ENCODE measurements around the gene ZNF507. TPM values are rescaled to one million over a fixed set of nuclear protein-coding genes. Genes with fewer than 3 reads are reported as not detected.

The ZNF507 gene
- total and polyA plus RNA-seq, 2 of the 8 experiments (the other 6 are each of a cell fraction or from before 2014, with no cell fraction given), result 8.6 to 28.8 TPM

DNA sequence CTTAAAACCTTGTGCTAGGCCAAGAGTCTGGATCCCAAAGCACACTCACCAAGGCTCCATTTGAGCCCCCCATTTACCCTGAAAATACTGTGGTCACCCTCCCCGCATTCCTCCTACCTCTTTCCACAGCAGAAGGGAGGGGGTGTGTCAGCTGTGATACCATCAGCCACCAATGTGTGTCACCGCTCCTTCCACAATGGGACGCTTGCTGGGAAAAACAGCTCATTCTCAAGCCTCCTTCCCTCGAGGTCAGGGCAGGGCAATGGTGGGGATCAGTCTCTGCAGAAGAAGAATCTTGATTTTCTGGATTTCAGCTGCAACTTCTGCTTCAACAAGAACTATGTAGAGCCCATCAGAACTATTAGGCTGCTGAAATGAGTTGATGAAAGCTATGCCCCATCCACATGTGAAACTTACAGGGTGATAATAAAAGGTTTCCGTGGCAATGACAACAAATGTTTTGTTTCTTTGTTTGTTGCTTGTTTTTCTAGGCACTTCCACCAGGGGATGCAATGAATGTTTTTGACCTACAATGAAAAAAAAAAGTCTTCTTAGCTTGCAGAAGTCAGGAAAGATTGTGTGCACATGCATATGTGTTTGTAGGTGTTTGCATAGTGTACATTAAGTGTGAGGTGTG is 26.4 kb upstream of the ZNF507 start:
- Histone ChIP-seq H3K4ac (replicated peaks; ENCODE audit: insufficient read length, low read depth, low read length) (no peak overlapping the region), H3K79me2 (ENCODE audit: control insufficient read depth in 1 of 2, insufficient read depth in 2 of 2, low read length in 2 of 2) (no peaks in the 10 kb centered on the region), H3K27me3 (replicated peaks in 1 of 4; ENCODE audit: control insufficient read depth in 3 of 4, extremely low read depth in 1 of 4, insufficient read depth in 3 of 4, low read length in 3 of 4) (no peaks in the 10 kb centered on the region), H4K5ac (ENCODE audit: insufficient read length, low read depth, low read length) (no peak overlapping the region), H3K4me1 (replicated peaks in 1 of 4; ENCODE audit: control insufficient read depth in 3 of 4, insufficient read depth in 4 of 4, low read length in 3 of 4) (peaks cover 0 to 3% (median 0%) of the 10 kb centered on the region in 4 experiments; a peak in 1 of 7 replicates), H2AK5ac (ENCODE audit: low read depth, low read length) (no peak overlapping the region), H2BK120ac (replicated peaks; ENCODE audit: low read depth, low read length) (no peak overlapping the region), H2BK12ac (ENCODE audit: low read depth, low read length) (peak overlapping the region; percentile 55; the same call in 1 of the 2 replicates), H4K8ac (ENCODE audit: extremely low read depth, insufficient read depth, low read length) (no peak overlapping the region), H2AFZ (ENCODE audit: low read length) (peak overlapping the region; percentile 92), H3K36me3 (ENCODE audit: control insufficient read depth in 2 of 4, insufficient read depth in 4 of 4, low read length in 3 of 4) (no peaks in the 10 kb centered on the region), H3K4me3 (ENCODE audit: extremely low read depth in 1 of 4, insufficient read depth in 2 of 4, low read depth in 3 of 4, low read length in 4 of 4) (no peak overlapping the region), H2BK5ac (ENCODE audit: low read depth, low read length) (no peak overlapping the region; the same call in 1 of the 2 replicates), H2BK15ac (ENCODE audit: low read length) (no peak overlapping the region), H3K9me3 (ENCODE audit: insufficient read depth in 2 of 2, low read depth in 1 of 2, low read length in 1 of 2) (no peaks in the 10 kb centered on the region), H3K4me2 (ENCODE audit: insufficient read depth in 1 of 2, low read depth in 2 of 2, low read length in 2 of 2) (peak overlapping the region in 1 of 2 experiments; percentile 31; a peak in 1 of 4 replicates), H3K9ac (replicated peaks in 1 of 4; ENCODE audit: extremely low read depth in 1 of 4, low read depth in 3 of 4, low read length in 3 of 4) (peak overlapping the region in 2 of 4 experiments; percentile 1 to 49; a peak in 2 of 7 replicates), H3K56ac (replicated peaks; ENCODE audit: insufficient read length, low read depth, low read length) (no peak overlapping the region), H4K20me1 (replicated peaks in 1 of 2; ENCODE audit: control insufficient read depth in 1 of 2, insufficient read depth in 2 of 2, low read length in 2 of 2) (no peaks in the 10 kb centered on the region), H3K27ac (ENCODE audit: low read depth, low read length) (peak overlapping the region; percentile 66; the same call in 1 of the 2 replicates), H3K23me2 (ENCODE audit: low read depth, low read length) (no peaks in the 10 kb centered on the region), H3K14ac (ENCODE audit: insufficient read length) (no peak overlapping the region), H3K23ac (ENCODE audit: insufficient read length) (no peak overlapping the region), H3K18ac (ENCODE audit: extremely low read depth, low read length) (no peak overlapping the region; the same call in 1 of the 2 replicates), H3K79me1 (ENCODE audit: low read depth, low read length) (no peaks in the 10 kb centered on the region), H4K91ac (replicated peaks; ENCODE audit: insufficient read length, low read length) (no peak overlapping the region), H2BK20ac (ENCODE audit: low read length) (no peak overlapping the region)
- WGBS, 2 experiments (ENCODE audit: extremely low coverage in 1 of 2, insufficient coverage in 1 of 2, insufficient read length in 1 of 2, insufficient replicate concordance in 2 of 2, low coverage in 1 of 2, low lambda C conversion rate in 2 of 2, missing lambda C conversion rate in 1 of 2), result 38% methylated on average over 5 of the region's 5 CpGs; no CpG with 5 or more reads in 1 of the 2 experiments
- ChIA-PET POLR2A (ENCODE audit: partially characterized antibody) (interaction anchor here (0.6 to 3.0 kb wide), 3 partner anchors 11 to 26 kb away, joined by 4 to 9 read pairs (median 4); partner anchors contain the start of gene ZNF507), CTCF (ENCODE audit: partially characterized antibody) (interaction anchor here (0.6 to 3.6 kb wide), 25 partner anchors 8 to 452 kb away, joined by 3 to 29 read pairs (median 5); no protein-coding TSS in a partner anchor)
- peak; percentile 91 for FAIRE-seq
- peak in 1 of 2 experiments; percentile 73 for DNase-seq (ENCODE audit: low read depth in 1 of 2, low spot score in 2 of 2)
- TF ChIP-seq RNF2 (IDR thresholded peaks at IDR 0.05; ENCODE audit: borderline replicate concordance, low read depth, low read length, missing control alignments, poor library complexity, severe bottlenecking), result no peak
- TF ChIP-seq JUN (IDR thresholded peaks at IDR 0.05; ENCODE audit: low read depth, low read length), result no peak
- TF ChIP-seq, protein P1, sequence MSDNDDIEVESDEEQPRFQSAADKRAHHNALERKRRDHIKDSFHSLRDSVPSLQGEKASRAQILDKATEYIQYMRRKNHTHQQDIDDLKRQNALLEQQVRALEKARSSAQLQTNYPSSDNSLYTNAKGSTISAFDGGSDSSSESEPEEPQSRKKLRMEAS (IDR thresholded peaks at IDR 0.05), result peak; percentile 63
- TF ChIP-seq, protein P2, sequence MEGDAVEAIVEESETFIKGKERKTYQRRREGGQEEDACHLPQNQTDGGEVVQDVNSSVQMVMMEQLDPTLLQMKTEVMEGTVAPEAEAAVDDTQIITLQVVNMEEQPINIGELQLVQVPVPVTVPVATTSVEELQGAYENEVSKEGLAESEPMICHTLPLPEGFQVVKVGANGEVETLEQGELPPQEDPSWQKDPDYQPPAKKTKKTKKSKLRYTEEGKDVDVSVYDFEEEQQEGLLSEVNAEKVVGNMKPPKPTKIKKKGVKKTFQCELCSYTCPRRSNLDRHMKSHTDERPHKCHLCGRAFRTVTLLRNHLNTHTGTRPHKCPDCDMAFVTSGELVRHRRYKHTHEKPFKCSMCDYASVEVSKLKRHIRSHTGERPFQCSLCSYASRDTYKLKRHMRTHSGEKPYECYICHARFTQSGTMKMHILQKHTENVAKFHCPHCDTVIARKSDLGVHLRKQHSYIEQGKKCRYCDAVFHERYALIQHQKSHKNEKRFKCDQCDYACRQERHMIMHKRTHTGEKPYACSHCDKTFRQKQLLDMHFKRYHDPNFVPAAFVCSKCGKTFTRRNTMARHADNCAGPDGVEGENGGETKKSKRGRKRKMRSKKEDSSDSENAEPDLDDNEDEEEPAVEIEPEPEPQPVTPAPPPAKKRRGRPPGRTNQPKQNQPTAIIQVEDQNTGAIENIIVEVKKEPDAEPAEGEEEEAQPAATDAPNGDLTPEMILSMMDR (IDR thresholded peaks at IDR 0.05; ENCODE audit: control extremely low read depth in 1 of 3, insufficient read depth in 1 of 3, low read depth in 1 of 3, low read length in 3 of 3), result peak; percentile 29 to 51 (median 40)
- TF ChIP-seq POLR2A (IDR thresholded peaks at IDR 0.05; ENCODE audit: control extremely low read depth in 1 of 2, low read depth in 2 of 2, low read length in 2 of 2), result peak; percentile 48 to 62; a peak in 2 of 3 replicates
- TF ChIP-seq SIRT6 (IDR thresholded peaks at IDR 0.05; ENCODE audit: low read length), result no peak
- TF ChIP-seq FOSL1 (IDR thresholded peaks at IDR 0.05; ENCODE audit: insufficient read depth, low read depth, low read length), result no peak
- TF ChIP-seq PHF8 (conservative IDR thresholded peaks at IDR 0.05; ENCODE audit: low read depth, low read length), result no peak
- TF ChIP-seq BRCA1 (IDR thresholded peaks at IDR 0.05; ENCODE audit: low read depth, low read length), result no peak
